ENCODE data around the gene LINGO3.

The LINGO3 gene

DNA sequence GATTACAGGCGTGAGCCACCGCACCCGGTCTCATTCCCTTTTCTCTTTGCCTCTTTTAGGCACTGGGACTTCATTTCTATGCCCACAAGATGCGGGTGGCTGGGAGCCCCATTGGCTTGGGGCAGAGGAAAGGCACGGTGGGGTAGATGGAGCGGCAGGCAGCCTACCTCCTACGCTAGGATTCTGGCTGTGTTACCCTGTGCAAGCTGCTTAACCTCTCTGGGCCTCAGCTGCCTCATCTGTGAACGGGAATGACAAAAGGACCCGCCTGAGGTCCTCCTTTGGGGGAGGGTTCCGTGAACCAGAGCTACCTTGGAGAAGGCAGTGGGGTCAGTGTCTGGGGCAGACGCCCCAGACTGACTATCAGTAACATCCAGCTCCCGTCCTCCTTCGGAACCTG lies 9.3 kb upstream of the LINGO3 start:
- Histone ChIP-seq H3K4me1 (ENCODE audit: control insufficient read depth, insufficient read depth, low read length, unreplicated experiment) (no peaks in the 10 kb centered on the region), H3K27me3 (ENCODE audit: insufficient read depth, low read length) (no peaks in the 10 kb centered on the region)

DNA sequence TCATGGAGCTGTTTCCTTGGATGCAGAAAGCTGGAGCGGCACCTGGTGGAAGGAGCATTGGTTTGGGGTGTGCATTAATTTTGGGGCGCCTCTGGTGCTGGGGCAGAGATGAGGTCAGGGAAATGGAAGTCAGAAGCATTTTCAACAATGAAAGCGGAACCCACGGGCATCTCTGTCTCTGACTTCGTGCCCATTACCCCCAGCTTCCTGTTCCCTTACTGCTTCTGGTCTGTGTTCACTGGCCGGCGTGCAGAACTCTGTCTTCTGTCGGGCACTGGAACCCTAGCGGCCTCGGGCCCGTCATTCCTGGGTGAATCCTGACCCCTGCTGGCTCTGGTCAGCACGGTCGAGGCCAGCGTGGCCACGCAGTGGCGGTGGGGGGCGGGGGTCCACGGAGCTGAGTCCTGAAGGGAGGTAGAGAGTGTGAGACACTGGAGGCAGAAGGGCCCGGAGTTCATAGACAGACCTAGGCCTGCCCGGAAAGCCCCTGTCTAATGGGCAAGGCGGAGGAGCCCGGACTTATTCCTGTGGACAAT lies 7.9 kb upstream of the LINGO3 start:
- H3K36me3 ChIP-seq (ENCODE audit: insufficient read depth, low read length): no peaks in the 10 kb centered on the region
- H2AFZ ChIP-seq (ENCODE audit: low read length, unreplicated experiment): no peak overlapping the region
- no peaks in the 10 kb centered on the region for H3K4me1 ChIP-seq (ENCODE audit: control insufficient read depth, insufficient read depth, low read length, unreplicated experiment)
- no peaks in the 10 kb centered on the region for H3K27me3 ChIP-seq (ENCODE audit: insufficient read depth, low read length)
- no peak overlapping the region for H3K27ac ChIP-seq (ENCODE audit: low read depth, low read length)
- H3K79me2 ChIP-seq (ENCODE audit: control insufficient read depth, insufficient read depth, low read length, unreplicated experiment): no peaks in the 10 kb centered on the region
- H3K4me3 ChIP-seq (ENCODE audit: low read depth, low read length): no peak overlapping the region

More for the DNA sequence above, 9.3 kb upstream of the LINGO3 start:
- H3K4me3 ChIP-seq (ENCODE audit: low read depth, low read length): no peak overlapping the region
- H3K36me3 ChIP-seq (ENCODE audit: insufficient read depth, low read length): no peaks in the 10 kb centered on the region
- no peaks in the 10 kb centered on the region for H3K79me2 ChIP-seq (ENCODE audit: control insufficient read depth, insufficient read depth, low read length, unreplicated experiment)
- no peak overlapping the region for H3K27ac ChIP-seq (ENCODE audit: low read depth, low read length)
- H2AFZ ChIP-seq (ENCODE audit: low read length, unreplicated experiment): no peak overlapping the region

DNA sequence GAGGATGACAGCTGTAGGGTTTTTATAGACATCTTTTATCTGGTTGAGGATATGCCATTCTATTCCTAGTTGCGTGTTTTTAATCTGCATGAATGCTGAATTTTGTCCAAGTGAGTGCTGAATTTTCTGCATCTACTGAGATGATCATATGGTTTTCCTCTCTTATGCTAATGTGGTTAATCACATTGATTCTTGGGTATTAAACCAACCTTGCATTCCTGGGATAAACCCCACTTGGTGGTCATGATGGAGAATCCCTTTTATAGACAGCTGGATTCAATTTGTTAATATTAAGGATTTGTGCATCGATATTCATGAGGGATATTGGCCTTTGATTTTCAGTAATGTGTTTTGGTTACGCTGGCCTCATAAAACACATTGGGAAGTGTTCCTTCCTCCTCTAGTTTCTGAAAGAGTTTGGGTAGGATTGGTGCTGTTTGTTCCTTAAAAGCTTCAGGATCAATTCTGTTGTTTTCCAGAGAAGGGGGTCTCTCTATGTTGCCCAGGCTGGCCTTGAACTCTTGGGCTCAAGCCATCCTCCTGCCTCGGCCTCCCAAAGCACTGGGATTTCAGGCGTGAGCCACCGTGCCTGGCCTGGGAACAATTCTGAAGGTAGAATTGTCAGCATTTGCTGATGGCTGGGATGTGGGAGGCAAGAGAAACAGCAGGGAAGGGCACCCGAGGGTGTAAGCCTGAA lies 7.3 kb upstream of the LINGO3 start:
- Histone ChIP-seq H2AFZ (ENCODE audit: low read length, unreplicated experiment) (no peak overlapping the region), H3K27me3 (ENCODE audit: insufficient read depth, low read length) (no peaks in the 10 kb centered on the region), H3K79me2 (ENCODE audit: control insufficient read depth, insufficient read depth, low read length, unreplicated experiment) (no peaks in the 10 kb centered on the region), H3K36me3 (ENCODE audit: insufficient read depth, low read length) (no peaks in the 10 kb centered on the region), H3K4me1 (ENCODE audit: control insufficient read depth, insufficient read depth, low read length, unreplicated experiment) (no peaks in the 10 kb centered on the region), H3K27ac (ENCODE audit: low read depth, low read length) (no peak overlapping the region), H3K4me3 (ENCODE audit: low read depth, low read length) (no peak overlapping the region)

DNA sequence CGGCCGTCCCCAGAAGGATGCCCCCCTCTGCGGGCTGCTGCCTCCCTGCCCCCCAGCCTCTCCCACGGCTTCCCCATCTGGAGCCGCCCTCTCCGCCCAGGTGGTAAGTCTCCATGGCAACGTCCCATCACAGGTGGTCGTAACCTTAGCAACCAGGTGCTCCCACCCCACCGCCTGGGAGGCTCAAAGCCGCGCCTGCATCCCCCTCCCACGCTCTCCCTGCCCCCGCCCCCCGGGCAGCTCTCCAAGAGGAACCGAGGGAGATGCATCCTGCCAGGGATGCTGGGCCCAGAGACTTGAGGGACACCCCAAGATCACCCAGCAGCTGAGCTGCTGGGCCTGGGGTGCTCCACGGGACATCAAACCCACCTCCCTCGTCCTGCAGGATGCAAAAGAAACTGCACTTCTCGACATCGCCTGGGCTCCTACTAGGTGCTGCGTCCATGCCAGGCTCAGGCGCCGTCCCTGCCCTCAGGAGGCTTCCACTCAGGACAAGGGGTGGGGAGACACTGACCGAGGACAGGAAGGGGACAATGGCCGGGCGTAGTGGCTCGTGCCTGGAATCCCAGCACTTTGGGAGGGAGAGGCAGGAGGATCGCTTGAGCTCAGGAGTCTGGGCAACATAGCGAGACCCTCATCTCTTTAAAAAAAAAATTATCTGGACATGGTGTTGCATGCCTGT lies 5.0 kb upstream of the LINGO3 start:
- no peak overlapping the region for H3K27ac ChIP-seq (ENCODE audit: low read depth, low read length)
- peaks cover 6% of the 10 kb centered on the region for H3K4me1 ChIP-seq (ENCODE audit: control insufficient read depth, insufficient read depth, low read length, unreplicated experiment)
- H3K79me2 ChIP-seq (ENCODE audit: control insufficient read depth, insufficient read depth, low read length, unreplicated experiment): no peaks in the 10 kb centered on the region
- no peak overlapping the region for H2AFZ ChIP-seq (ENCODE audit: low read length, unreplicated experiment)
- H3K27me3 ChIP-seq (ENCODE audit: insufficient read depth, low read length): no peaks in the 10 kb centered on the region
- H3K4me3 ChIP-seq (ENCODE audit: low read depth, low read length): no peak overlapping the region
- no peaks in the 10 kb centered on the region for H3K36me3 ChIP-seq (ENCODE audit: insufficient read depth, low read length)

DNA sequence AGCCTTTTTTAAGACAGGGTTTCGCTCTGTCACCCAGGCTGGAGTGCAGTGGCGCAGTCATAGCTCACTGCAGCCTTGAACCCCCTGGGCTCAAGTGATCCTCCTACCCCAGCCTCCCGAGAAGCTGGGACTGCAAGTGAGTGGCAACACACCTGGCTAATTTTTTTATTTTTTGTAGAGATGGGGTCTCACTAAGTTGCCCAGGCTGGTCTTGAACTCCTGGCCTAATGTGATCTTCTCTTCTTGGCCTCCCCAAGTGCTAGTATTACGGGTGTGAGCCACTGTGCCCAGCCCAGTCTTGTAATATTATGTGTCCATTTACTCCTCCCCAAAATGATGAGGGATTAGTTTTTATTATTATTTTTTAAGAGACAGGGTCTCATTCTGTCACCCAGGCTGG lies 3.1 kb upstream of the LINGO3 start:
- Histone ChIP-seq H3K27ac (ENCODE audit: low read depth, low read length) (no peak overlapping the region), H3K4me1 (ENCODE audit: control insufficient read depth, insufficient read depth, low read length, unreplicated experiment) (peaks cover 6% of the 10 kb centered on the region)

DNA sequence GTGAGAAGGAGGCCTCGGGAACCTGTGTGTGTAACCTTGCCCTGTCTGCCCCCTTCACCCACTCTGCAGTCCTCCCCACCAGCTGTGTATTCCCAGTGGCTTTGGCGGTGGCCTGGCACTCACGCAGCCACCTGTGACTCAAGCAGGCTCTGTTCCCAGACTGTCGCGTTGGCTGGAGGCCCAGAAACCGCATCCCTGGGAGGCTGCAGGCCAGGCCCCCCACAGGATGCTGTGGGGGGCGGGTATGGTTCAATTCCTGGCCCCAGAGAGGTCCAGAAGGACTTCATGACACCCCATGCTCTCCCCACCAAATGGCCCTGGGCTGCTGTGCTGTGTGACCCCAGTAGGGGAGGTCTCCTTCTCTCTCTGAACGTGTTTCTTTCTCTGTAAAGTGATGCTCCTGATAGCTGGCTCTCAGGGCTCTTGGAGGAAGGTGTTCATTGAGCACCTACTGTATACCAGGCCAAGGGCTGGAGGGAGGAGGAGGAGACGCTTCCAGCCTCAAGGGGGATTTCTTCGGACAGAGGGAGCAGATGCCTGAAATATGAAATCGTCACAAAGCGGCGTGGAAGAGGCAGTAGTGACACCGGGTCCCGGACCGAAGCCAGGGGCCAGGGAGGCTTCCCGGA lies 1.9 kb upstream of the LINGO3 start:
- no peak overlapping the region for H3K4me3 ChIP-seq (ENCODE audit: low read depth, low read length)
- peaks cover 14% of the 10 kb centered on the region for H3K27me3 ChIP-seq (ENCODE audit: insufficient read depth, low read length)
- H2AFZ ChIP-seq (ENCODE audit: low read length, unreplicated experiment): no peak overlapping the region
- no peaks in the 10 kb centered on the region for H3K36me3 ChIP-seq (ENCODE audit: insufficient read depth, low read length)
- H3K79me2 ChIP-seq (ENCODE audit: control insufficient read depth, insufficient read depth, low read length, unreplicated experiment): no peaks in the 10 kb centered on the region
- peaks cover 6% of the 10 kb centered on the region for H3K4me1 ChIP-seq (ENCODE audit: control insufficient read depth, insufficient read depth, low read length, unreplicated experiment)
- H3K27ac ChIP-seq (ENCODE audit: low read depth, low read length): no peak overlapping the region

More for the DNA sequence above, 3.1 kb upstream of the LINGO3 start:
- Histone ChIP-seq H3K36me3 (ENCODE audit: insufficient read depth, low read length) (no peaks in the 10 kb centered on the region), H3K27me3 (ENCODE audit: insufficient read depth, low read length) (peaks cover 14% of the 10 kb centered on the region), H3K79me2 (ENCODE audit: control insufficient read depth, insufficient read depth, low read length, unreplicated experiment) (no peaks in the 10 kb centered on the region), H3K4me3 (ENCODE audit: low read depth, low read length) (no peak overlapping the region), H2AFZ (ENCODE audit: low read length, unreplicated experiment) (no peak overlapping the region)

DNA sequence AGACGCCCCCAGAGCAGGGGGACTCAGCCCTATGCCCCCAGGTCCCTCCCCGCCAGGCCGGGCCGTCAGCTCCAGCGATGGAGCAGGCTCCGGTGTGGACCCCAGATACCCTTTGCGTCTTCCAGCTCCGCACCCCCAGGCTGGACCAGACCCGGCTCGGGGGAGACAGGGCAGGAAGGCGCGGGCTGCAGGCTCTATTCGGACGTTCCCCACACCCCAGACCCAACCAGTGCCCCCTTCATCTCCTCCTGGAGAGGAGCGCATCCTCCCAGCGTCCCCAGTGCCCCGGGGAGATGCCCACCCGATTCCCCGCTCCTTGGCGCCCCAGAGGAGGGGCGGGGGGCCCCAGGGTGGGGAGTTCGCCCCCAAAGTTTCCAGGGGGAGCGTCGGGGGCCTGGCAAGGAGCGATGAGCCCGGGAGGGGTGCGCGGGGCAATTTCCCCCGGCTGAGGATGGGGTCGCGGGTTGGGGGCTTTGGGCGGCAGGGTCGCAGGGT lies 389 bp downstream of the LINGO3 start:
- Histone ChIP-seq H3K36me3 (ENCODE audit: insufficient read depth, low read length) (no peaks in the 10 kb centered on the region), H3K4me3 (ENCODE audit: low read depth, low read length) (no peak overlapping the region), H3K4me1 (ENCODE audit: control insufficient read depth, insufficient read depth, low read length, unreplicated experiment) (peaks cover 6% of the 10 kb centered on the region), H3K27me3 (ENCODE audit: insufficient read depth, low read length) (peaks cover 14% of the 10 kb centered on the region), H3K27ac (ENCODE audit: low read depth, low read length) (no peak overlapping the region), H3K79me2 (ENCODE audit: control insufficient read depth, insufficient read depth, low read length, unreplicated experiment) (no peaks in the 10 kb centered on the region), H2AFZ (ENCODE audit: low read length, unreplicated experiment) (no peak overlapping the region)

DNA sequence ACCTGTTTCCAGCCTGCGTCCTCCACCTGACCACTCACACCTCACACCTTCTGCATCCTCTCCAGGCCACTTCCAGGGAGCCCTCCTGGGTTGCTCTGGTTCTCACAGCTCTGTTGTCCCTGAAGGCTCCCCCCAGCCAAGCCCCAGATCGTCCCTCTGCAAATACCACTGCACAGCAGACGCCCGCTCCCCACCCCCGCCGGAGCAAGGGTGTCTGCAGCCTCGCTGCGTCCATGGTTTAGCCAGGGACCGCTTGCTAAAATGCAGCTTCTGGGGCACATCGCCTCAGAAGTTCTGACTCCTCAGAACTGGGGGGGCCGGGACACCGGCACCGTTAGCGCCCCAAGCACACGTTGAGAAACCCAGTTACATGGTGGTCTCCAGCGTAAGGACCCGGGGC lies 983 bp downstream of the LINGO3 start:
- Histone ChIP-seq H3K27ac (ENCODE audit: low read depth, low read length) (no peak overlapping the region), H3K4me3 (ENCODE audit: low read depth, low read length) (no peak overlapping the region), H3K79me2 (ENCODE audit: control insufficient read depth, insufficient read depth, low read length, unreplicated experiment) (no peaks in the 10 kb centered on the region), H3K36me3 (ENCODE audit: insufficient read depth, low read length) (no peaks in the 10 kb centered on the region), H3K27me3 (ENCODE audit: insufficient read depth, low read length) (peaks cover 14% of the 10 kb centered on the region), H3K4me1 (ENCODE audit: control insufficient read depth, insufficient read depth, low read length, unreplicated experiment) (peaks cover 6% of the 10 kb centered on the region), H2AFZ (ENCODE audit: low read length, unreplicated experiment) (no peak overlapping the region)

DNA sequence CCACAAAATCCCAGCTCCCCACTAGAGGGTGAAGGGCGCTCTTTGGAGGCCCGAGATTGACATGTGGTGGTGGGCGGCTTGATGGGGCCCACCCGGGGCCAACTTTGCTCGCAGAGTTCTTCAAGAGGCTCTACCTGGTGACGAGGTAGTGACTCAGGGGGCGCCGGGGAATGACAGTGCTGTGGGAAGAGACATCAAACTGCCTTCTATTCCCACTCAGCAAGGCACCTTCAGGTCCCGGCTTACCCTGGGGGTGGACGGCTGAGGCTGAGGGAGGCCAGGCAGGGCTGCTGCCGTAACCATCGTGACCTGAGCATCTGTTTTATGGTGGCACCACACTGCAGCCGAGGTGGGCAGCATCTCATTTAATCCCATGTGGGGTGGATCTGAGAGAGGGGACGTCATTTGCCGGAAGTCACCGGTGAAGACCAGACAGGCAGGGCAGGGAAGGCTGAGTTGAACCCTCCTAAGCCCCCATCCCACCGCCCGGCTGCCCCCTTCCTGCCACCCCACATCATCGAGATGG lies 1.6 kb downstream of the LINGO3 start:
- peaks cover 6% of the 10 kb centered on the region for H3K4me1 ChIP-seq (ENCODE audit: control insufficient read depth, insufficient read depth, low read length, unreplicated experiment)
- H3K27ac ChIP-seq (ENCODE audit: low read depth, low read length): no peak overlapping the region
- no peak overlapping the region for H3K4me3 ChIP-seq (ENCODE audit: low read depth, low read length)
- peaks cover 14% of the 10 kb centered on the region for H3K27me3 ChIP-seq (ENCODE audit: insufficient read depth, low read length)
- no peak overlapping the region for H2AFZ ChIP-seq (ENCODE audit: low read length, unreplicated experiment)
- H3K79me2 ChIP-seq (ENCODE audit: control insufficient read depth, insufficient read depth, low read length, unreplicated experiment): no peaks in the 10 kb centered on the region
- no peaks in the 10 kb centered on the region for H3K36me3 ChIP-seq (ENCODE audit: insufficient read depth, low read length)

DNA sequence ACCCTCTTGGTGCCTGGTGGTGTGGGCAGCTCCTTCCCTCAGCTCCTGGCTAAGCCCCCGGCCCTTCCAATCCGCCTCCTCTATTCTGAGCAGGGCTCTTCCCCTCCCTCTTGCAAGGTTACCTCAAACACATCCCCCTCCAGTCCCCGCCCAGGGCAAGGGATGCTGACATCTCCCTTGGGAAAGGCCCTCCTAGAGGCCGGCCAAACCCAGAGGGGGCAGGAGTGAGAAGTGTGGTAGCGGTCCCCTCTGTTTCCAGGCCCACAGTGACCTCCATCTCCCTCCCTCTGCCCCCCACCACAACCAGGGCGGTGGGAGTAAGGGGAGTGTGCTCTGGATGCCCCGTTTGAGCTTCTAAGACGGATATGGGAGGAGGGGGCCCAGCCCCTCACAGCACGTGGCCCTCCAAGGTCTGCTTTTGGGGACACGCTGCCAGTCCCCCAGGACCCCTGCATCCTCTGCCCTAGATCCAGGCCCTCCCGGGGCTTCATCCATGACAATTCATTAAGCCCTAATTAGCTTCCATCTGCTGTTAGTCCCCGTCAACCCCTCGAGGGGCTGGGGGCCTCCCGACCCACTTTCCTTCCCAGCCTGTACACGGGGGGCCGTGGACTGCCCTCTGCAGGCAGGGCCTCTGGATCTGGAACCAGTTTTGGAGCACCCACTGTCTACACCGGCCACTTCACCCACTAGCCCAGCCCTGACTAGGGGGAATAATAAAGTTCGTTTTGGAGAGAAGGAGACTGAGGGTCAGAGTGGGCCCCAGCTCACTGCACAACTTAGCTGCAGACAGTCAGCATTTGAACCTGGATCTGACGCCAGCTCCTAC lies 2.3 kb downstream of the LINGO3 start:
- no peak overlapping the region for H2AFZ ChIP-seq (ENCODE audit: low read length, unreplicated experiment)
- no peaks in the 10 kb centered on the region for H3K79me2 ChIP-seq (ENCODE audit: control insufficient read depth, insufficient read depth, low read length, unreplicated experiment)
- peaks cover 14% of the 10 kb centered on the region for H3K27me3 ChIP-seq (ENCODE audit: insufficient read depth, low read length)
- H3K36me3 ChIP-seq (ENCODE audit: insufficient read depth, low read length): no peaks in the 10 kb centered on the region
- no peak overlapping the region for H3K4me3 ChIP-seq (ENCODE audit: low read depth, low read length)
- H3K27ac ChIP-seq (ENCODE audit: low read depth, low read length): no peak overlapping the region
- peaks cover 6% of the 10 kb centered on the region for H3K4me1 ChIP-seq (ENCODE audit: control insufficient read depth, insufficient read depth, low read length, unreplicated experiment)
